H9 (cell line): ENCODE data around the gene KRTAP4-6. TPM values are rescaled to one million over a fixed set of nuclear protein-coding genes. Genes with fewer than 3 reads are reported as not detected.

Experiments
- DNase-seq: peaks from one replicate; pipeline ENCODE4 v3.0.0-alpha.2; 2017
- H2AFZ ChIP-seq: one replicate; pipeline ENCODE4 v1.6.1; 2013; ENCODE audit warnings: mild to moderate bottlenecking, low read length, control low read depth, moderate library complexity
- H2AK5ac ChIP-seq: 2 replicates; pipeline ENCODE4 v1.6.1; 2013; ENCODE audit warnings: low read length, control low read depth, mixed read lengths; ENCODE audit not compliant: insufficient read length
- H2BK120ac ChIP-seq: one replicate; pipeline ENCODE4 v1.6.1; 2013; ENCODE audit warnings: low read depth, mild to moderate bottlenecking, low read length, control low read depth, inconsistent platforms; ENCODE audit not compliant: poor library complexity, severe bottlenecking
- H2BK12ac ChIP-seq: 2 replicates; pipeline ENCODE4 v1.6.1; 2013; ENCODE audit warnings: low read length, control low read depth, mixed read lengths, low read depth; ENCODE audit not compliant: insufficient read length
- H2BK15ac ChIP-seq: 2 replicates; pipeline ENCODE4 v1.6.1; 2013; ENCODE audit warnings: low read depth, low read length, control low read depth
- H2BK20ac ChIP-seq: one replicate; pipeline ENCODE4 v1.6.1; 2013; ENCODE audit warnings: low read depth, mild to moderate bottlenecking, low read length, control low read depth, inconsistent platforms; ENCODE audit not compliant: poor library complexity, severe bottlenecking
- H2BK5ac ChIP-seq: 2 replicates; pipeline ENCODE4 v1.6.1; 2013; ENCODE audit warnings: low read length, control low read depth, mixed read lengths; ENCODE audit not compliant: insufficient read length
- H3K14ac ChIP-seq: 2 replicates; pipeline ENCODE4 v1.6.1; 2013; ENCODE audit warnings: low read length, control low read depth; ENCODE audit not compliant: insufficient read depth
- H3K18ac ChIP-seq: 2 replicates; pipeline ENCODE4 v1.6.1; 2013; ENCODE audit warnings: low read depth, mild to moderate bottlenecking, mixed read lengths, low read length, control low read depth; ENCODE audit not compliant: insufficient read length
- H3K23ac ChIP-seq: 2 replicates; pipeline ENCODE4 v1.6.1; 2013; ENCODE audit warnings: low read length, control low read depth, mixed read lengths, low read depth; ENCODE audit not compliant: insufficient read length
- H3K23me2 ChIP-seq: 2 replicates; pipeline ENCODE4 v1.6.1; 2013; ENCODE audit warnings: low read depth, mild to moderate bottlenecking, mixed read lengths, low read length, control low read depth; ENCODE audit not compliant: insufficient read length, poor library complexity, severe bottlenecking
- H3K27ac ChIP-seq: 2 replicates; pipeline ENCODE4 v1.5.1; 2013; ENCODE audit warnings: low read length, control low read depth, mixed read lengths, low read depth; ENCODE audit not compliant: insufficient read length
- H3K27me3 ChIP-seq: 2 replicates; pipeline ENCODE4 v1.6.1; 2013; ENCODE audit warnings: low read length, control low read depth, inconsistent platforms; ENCODE audit not compliant: insufficient read depth
- H3K4ac ChIP-seq: 2 replicates; pipeline ENCODE4 v1.6.1; 2013; ENCODE audit warnings: low read depth, mild to moderate bottlenecking, control low read depth, inconsistent platforms, low read length, moderate library complexity
- H3K4me1 ChIP-seq: 2 replicates; pipeline ENCODE4 v1.6.1; 2013; ENCODE audit warnings: low read length, control low read depth, inconsistent platforms; ENCODE audit not compliant: insufficient read depth
- H3K4me2 ChIP-seq: 2 replicates; pipeline ENCODE4 v1.6.1; 2013; ENCODE audit warnings: low read length, control low read depth, mixed read lengths; ENCODE audit not compliant: insufficient read length, insufficient read depth
- H3K56ac ChIP-seq: 2 replicates; pipeline ENCODE4 v1.6.1; 2013; ENCODE audit warnings: low read depth, mild to moderate bottlenecking, mixed read lengths, low read length, control low read depth; ENCODE audit not compliant: insufficient read length
- H3K79me1 ChIP-seq: 2 replicates; pipeline ENCODE4 v1.6.1; 2013; ENCODE audit warnings: low read depth, mild to moderate bottlenecking, moderate library complexity, low read length, control low read depth, inconsistent platforms; ENCODE audit not compliant: insufficient read depth, poor library complexity, severe bottlenecking
- H3K79me2 ChIP-seq: 2 replicates; pipeline ENCODE4 v1.6.1; 2013; ENCODE audit warnings: low read length, control low read depth, inconsistent platforms; ENCODE audit not compliant: insufficient read depth
- H3K9ac ChIP-seq: 2 replicates; pipeline ENCODE4 v1.6.1; 2013; ENCODE audit warnings: low read length, control low read depth, mixed read lengths; ENCODE audit not compliant: insufficient read length; ENCODE audit errors: extremely low read depth
- H3K9me3 ChIP-seq: one replicate; pipeline ENCODE4 v1.6.1; 2013; ENCODE audit warnings: low read depth, low read length, inconsistent platforms; ENCODE audit not compliant: control insufficient read depth
- H3T11ph ChIP-seq: one replicate; pipeline ENCODE4 v1.6.1; 2013; ENCODE audit warnings: mild to moderate bottlenecking, low read length, control low read depth, inconsistent platforms
- H4K20me1 ChIP-seq: one replicate; pipeline ENCODE4 v1.6.1; 2013; ENCODE audit not compliant: control insufficient read depth, insufficient read length, insufficient read depth
- H4K5ac ChIP-seq: 2 replicates; pipeline ENCODE4 v1.6.1; 2013; ENCODE audit warnings: low read depth, mild to moderate bottlenecking, mixed read lengths, low read length, control low read depth; ENCODE audit not compliant: insufficient read length
- H4K8ac ChIP-seq: replicated peaks from 2 replicates; pipeline ENCODE4 v1.6.1; 2013; ENCODE audit warnings: low read length, control low read depth, mixed read lengths, low read depth; ENCODE audit not compliant: insufficient read length
- H4K91ac ChIP-seq: 2 replicates; pipeline ENCODE4 v1.6.1; 2013; ENCODE audit warnings: low read depth, mild to moderate bottlenecking, moderate library complexity, mixed read lengths, low read length, control low read depth; ENCODE audit not compliant: insufficient read length
- H3K27ac Mint-ChIP-seq, 3 experiments: 2 replicates in 2 of 3; 3 replicates in 1 of 3; pipeline ENCODE4 v1.8.0; 2020 to 2021; ENCODE audit warnings: mixed read lengths in 3 of 3, mild to moderate bottlenecking in 1 of 3, moderate library complexity in 1 of 3
- H3K27me3 Mint-ChIP-seq: 2 replicates; pipeline ENCODE4 v1.8.0; 2021; ENCODE audit warnings: low read depth, mild to moderate bottlenecking, moderate library complexity, mixed read lengths
- H3K36me3 Mint-ChIP-seq, 3 experiments: 2 replicates in 2 of 3; 3 replicates in 1 of 3; pipeline ENCODE4 v1.8.0; 2020 to 2021; ENCODE audit warnings: low read depth in 3 of 3, mixed read lengths in 3 of 3; ENCODE audit not compliant: insufficient read depth in 1 of 3
- H3K4me1 Mint-ChIP-seq, 2 experiments: 2 replicates each; pipeline ENCODE4 v1.8.0; 2020; ENCODE audit warnings: mixed read lengths in 2 of 2
- H3K4me3 Mint-ChIP-seq, 2 experiments: 2 replicates in 1 of 2; 3 replicates in 1 of 2; pipeline ENCODE4 v1.8.0; 2020 to 2021; ENCODE audit warnings: mild to moderate bottlenecking in 2 of 2, mixed read lengths in 2 of 2, moderate library complexity in 1 of 2
- H3K9me3 Mint-ChIP-seq, 2 experiments: 2 replicates in 1 of 2; 3 replicates in 1 of 2; pipeline ENCODE4 v1.8.0; 2020; ENCODE audit warnings: mild to moderate bottlenecking in 2 of 2, mixed read lengths in 2 of 2, moderate library complexity in 1 of 2
- WGBS: extraction: QIAGEN DNeasy Blood & Tissue Kit; methylation state at CpG from one replicate; pipeline ENCODE4 v1.1.7; 2013; ENCODE audit warnings: missing lambda C conversion rate, low lambda C conversion rate, mixed read lengths; ENCODE audit not compliant: insufficient read length; ENCODE audit errors: extremely low coverage; 5-methylcytosine and 5-hydroxymethylcytosine counted together
- total RNA-seq: library from RNA; stranded (reverse); gene quantifications from 2 replicates; pipeline ENCODE4 v1.2.1, GENCODE V29; 2021
- TF ChIP-seq, protein P1 (sequence below): fragments of 200-600 bp; sonication (generic); conservative IDR thresholded peaks from 3 replicates; pipeline ENCODE4 v1.8.0; 2021; ENCODE audit warnings: antibody characterized with exemption, mild to moderate bottlenecking

Gene KRTAP4-6
- total RNA-seq, 1 experiment from 2014 or later: not detected

DNA sequence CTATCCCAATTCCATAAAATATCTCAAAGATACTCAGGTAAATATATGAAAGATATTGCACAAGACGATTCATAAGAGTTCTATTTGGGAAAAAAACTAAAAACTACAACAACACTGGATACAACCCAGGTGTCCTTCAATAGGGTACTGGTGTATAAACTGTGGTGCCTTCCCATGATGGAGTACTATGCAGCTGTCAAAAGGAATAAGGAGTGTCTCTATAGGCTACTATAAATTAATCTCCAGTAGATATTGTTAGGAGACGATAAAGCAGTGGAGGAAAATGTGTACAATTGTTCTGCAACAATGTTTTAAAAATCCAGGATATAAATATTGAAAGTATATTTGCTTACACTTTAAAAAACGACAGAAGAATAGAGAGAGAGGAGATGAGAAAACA lies 13.9 kb downstream of the KRTAP4-6 start:
- Mint-ChIP-seq H3K4me3 (no peak overlapping the region), H3K4me1 (peaks cover 5% of the 10 kb centered on the region in 2 experiments), H3K27me3 (no peaks in the 10 kb centered on the region; the same call in 1 of the 2 replicates), H3K36me3 (peaks cover 0 to 2% (median 0%) of the 10 kb centered on the region in 3 experiments; a peak in 2 of 7 replicates), H3K9me3 (peaks cover 4 to 11% of the 10 kb centered on the region in 2 experiments; a peak in 4 of 5 replicates), H3K27ac (no peak overlapping the region)
- H3K79me2 ChIP-seq: no peaks in the 10 kb centered on the region
- H2AFZ ChIP-seq: no peak overlapping the region
- H2BK5ac ChIP-seq: no peak overlapping the region
- no peak overlapping the region for H4K5ac ChIP-seq
- no peaks in the 10 kb centered on the region for H3K9me3 ChIP-seq
- no peaks in the 10 kb centered on the region for H3K23me2 ChIP-seq
- H3K18ac ChIP-seq: no peak overlapping the region
- H3K9ac ChIP-seq: no peak overlapping the region
- no CpG with 5 or more reads among the region's 3 CpGs for WGBS
- H3K27me3 ChIP-seq: no peaks in the 10 kb centered on the region
- H3K4me1 ChIP-seq: no peaks in the 10 kb centered on the region
- H2BK12ac ChIP-seq: no peak overlapping the region
- H2BK20ac ChIP-seq: no peak overlapping the region
- DNase-seq: no peak
- H3K23ac ChIP-seq: no peak overlapping the region
- no peaks in the 10 kb centered on the region for H4K20me1 ChIP-seq
- no peak overlapping the region for H3K14ac ChIP-seq
- H2BK15ac ChIP-seq: no peak overlapping the region
- no peak overlapping the region for H4K91ac ChIP-seq
- no peak overlapping the region for H2AK5ac ChIP-seq
- no peak overlapping the region for H2BK120ac ChIP-seq
- no peak overlapping the region for H3K56ac ChIP-seq
- TF ChIP-seq, protein P1, sequence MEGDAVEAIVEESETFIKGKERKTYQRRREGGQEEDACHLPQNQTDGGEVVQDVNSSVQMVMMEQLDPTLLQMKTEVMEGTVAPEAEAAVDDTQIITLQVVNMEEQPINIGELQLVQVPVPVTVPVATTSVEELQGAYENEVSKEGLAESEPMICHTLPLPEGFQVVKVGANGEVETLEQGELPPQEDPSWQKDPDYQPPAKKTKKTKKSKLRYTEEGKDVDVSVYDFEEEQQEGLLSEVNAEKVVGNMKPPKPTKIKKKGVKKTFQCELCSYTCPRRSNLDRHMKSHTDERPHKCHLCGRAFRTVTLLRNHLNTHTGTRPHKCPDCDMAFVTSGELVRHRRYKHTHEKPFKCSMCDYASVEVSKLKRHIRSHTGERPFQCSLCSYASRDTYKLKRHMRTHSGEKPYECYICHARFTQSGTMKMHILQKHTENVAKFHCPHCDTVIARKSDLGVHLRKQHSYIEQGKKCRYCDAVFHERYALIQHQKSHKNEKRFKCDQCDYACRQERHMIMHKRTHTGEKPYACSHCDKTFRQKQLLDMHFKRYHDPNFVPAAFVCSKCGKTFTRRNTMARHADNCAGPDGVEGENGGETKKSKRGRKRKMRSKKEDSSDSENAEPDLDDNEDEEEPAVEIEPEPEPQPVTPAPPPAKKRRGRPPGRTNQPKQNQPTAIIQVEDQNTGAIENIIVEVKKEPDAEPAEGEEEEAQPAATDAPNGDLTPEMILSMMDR: no peak
- H3K27ac ChIP-seq: no peak overlapping the region
- H3T11ph ChIP-seq: no peak overlapping the region
- H3K79me1 ChIP-seq: no peaks in the 10 kb centered on the region
- no peak overlapping the region for H3K4ac ChIP-seq
- H4K8ac ChIP-seq: no peak overlapping the region
- no peak overlapping the region for H3K4me2 ChIP-seq
